ENCODE results near the gene RNF141.
A peak's percentile ranks its signal among the peaks of the same experiment; 100 is the strongest.

RNF141 gene

DNA sequence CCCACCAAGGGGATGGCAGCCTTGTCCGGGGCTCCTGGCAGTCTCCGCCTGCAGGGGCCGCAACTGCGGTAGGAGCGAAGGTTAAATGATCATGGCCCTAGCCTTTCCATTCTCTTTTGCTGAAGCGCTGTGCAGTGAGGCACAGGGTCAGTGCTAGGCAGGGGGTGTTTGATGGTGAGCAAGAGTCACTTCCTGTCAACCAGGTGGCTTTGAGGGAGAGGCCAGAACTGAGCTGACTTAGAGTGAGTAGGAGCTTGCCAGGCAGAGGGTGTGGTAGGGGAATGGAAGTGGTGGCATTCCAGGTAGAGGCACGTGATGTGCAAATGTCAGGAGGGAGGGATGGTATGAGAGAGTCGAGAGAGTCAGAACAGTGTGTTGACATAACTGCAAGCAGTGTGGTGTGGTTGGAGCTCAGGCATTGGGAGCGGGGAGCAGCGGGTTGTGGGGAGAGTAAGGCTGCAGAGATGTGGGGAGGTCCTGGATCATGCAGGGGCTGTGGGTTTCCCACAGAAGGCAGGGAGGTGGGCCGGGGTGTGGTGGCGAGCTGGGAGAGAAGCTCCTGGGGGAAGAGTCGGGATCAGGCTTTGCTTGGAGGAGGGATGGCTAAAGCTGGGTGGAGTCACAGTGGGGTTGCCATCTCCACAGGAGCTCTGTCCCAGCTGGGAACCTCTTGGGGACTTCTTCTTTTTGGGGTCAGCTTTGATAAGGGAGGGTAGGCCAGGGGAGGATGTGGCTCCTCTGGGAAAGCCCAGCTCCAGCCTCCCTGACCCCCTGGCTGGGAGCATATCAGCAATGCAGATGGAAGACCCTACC lies 52.7 kb downstream of the RNF141 start:
- H3K27ac ChIP-seq: peak overlapping the region; percentile 20 to 95 (median 82)
- H3K4me3 ChIP-seq: no peak overlapping the region

- H3K4me3 ChIP-seq: no peak overlapping the region
- peak overlapping the region in 5 of 21 experiments; percentile 35 to 95 (median 71) for H3K27ac ChIP-seq
Measured at GRCh38 chr11:10487002-10487647, 53.9 kb downstream of the RNF141 start.

DNA sequence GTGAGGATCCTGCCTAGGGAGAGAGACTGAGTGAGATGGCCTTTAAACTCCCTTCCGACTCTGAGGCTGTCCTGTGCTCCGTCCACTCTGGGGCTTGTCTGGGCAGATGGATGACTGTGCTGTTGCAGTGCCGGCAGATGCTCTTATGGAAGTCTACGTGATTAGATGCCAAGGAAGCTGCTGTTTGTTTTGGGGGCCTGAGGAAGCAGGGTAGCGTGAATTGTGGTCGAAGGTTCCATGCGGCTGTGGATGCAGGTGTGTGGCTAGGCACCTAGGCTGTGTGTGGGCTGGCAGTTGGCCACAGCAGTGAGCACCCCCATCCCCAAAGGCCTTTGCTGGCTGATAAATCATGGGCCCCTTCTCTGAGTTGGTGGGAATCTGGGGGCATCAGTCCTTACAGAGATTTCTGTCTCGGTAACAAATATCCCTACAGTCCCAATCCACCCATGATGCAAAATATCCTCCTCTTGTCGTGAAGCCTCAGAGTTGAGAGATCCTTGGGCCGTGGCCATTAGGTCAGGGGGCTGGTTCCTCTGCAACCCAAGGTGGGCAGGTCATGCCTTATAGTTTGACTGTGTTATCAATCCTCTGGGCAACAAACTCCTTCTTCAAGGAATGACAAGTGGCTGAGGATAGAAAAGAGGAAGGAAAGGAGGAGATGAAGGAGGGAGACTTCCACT lies 54.7 kb downstream of the RNF141 start:
- no peak overlapping the region for H3K27ac ChIP-seq

GRCh38 chr11:10485646-10486045 lies 55.3 kb downstream of the RNF141 start:
- Histone ChIP-seq H3K4me3 (no peak overlapping the region), H3K27ac (no peak overlapping the region)

More for the DNA sequence above, 54.7 kb downstream of the RNF141 start:
- H3K4me3 ChIP-seq: no peak overlapping the region

DNA sequence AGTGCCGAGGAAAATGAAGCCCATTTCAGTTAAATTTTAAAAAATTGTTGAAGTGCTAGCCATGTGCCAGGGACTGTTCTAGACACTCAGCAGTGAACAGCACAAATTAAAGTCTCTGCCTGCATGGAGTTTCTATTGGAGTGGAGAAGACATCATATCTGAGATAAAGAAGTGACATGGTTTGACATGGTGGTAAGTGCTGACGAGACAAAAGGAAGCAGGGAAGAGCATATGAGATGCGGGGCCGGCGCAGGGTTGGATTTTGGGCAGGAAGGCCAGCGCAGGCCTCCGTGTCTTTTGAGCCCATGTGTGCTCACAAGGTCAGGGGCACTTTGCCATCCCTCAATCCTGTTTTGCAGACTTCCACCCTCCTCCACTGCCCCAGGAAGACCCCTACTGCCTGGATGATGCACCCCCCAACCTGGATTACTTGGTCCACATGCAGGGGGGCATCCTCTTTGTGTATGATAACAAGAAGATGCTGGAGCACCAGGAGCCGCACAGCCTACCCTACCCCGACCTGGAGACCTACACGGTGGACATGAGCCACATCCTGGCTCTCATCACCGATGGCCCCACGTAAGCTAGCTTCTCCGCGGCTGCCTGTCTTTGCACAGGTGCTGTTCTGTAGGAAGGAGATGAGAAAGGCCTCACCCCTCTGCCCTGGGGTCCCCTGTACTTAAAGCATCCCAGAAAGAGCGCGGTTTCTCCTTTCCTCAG lies 56.4 kb downstream of the RNF141 start:
- H3K4me3 ChIP-seq: no peak overlapping the region
- no peak overlapping the region for H3K27ac ChIP-seq

- Histone ChIP-seq H3K27ac (no peak overlapping the region), H3K4me3 (no peak overlapping the region)
Measured at GRCh38 chr11:10483584-10483983, 57.4 kb downstream of the RNF141 start.

- H3K27ac ChIP-seq: no peak overlapping the region
- no peak overlapping the region for H3K4me3 ChIP-seq
Measured at GRCh38 chr11:10483174-10483573, 57.8 kb downstream of the RNF141 start.

DNA sequence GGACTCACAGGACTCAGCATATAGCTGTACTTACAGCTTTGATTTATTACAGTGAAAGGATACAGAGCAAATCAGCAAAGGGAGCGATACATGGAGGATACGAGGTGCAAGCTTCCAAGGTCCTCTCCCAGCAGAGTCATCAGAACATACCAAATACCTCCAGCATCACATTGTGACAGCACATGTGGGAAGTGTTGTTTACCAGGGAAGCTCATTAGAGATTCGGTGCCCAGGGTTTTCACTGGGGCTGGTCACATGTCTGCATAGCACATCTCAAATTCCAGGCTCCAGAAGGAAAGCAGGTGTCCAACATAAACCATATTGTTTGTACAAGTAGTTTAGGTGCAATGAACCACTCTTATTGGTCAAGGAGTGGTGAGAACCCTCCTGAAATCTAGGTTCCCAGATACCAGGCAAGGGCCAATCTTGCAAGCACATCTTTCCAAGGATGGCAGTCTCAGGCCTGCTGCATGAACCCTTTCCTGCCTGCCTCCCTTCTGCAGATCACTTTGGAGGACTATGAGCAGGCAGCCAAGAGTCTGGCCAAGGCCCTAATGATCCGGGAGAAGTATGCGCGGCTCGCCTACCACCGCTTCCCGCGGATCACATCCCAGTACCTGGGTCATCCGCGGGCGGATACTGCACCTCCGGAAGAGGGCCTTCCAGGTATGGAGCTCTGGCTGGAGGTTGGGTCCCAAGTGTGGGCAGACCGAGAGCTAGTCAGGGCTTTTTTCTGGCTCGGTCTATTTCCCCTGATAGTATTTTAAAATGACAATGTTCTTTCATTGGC lies 59.2 kb downstream of the RNF141 start:
- no peak overlapping the region for H3K27ac ChIP-seq
- no peak overlapping the region for H3K4me3 ChIP-seq

GRCh38 chr11:10480760-10481159 lies 60.2 kb downstream of the RNF141 start:
- H3K27ac ChIP-seq: no peak overlapping the region
- H3K4me3 ChIP-seq: no peak overlapping the region

GRCh38 chr11:10480026-10480425 lies 61.0 kb downstream of the RNF141 start:
- no peak overlapping the region for H3K27ac ChIP-seq
- no peak overlapping the region for H3K4me3 ChIP-seq

- H3K4me3 ChIP-seq: no peak overlapping the region
- H3K27ac ChIP-seq: peak overlapping the region in 1 of 21 experiments; percentile 24
Measured at GRCh38 chr11:10478574-10479550, 62.1 kb downstream of the RNF141 start.

GRCh38 chr11:10478066-10478465 lies 62.9 kb downstream of the RNF141 start:
- H3K4me3 ChIP-seq: no peak overlapping the region
- H3K27ac ChIP-seq: no peak overlapping the region

DNA sequence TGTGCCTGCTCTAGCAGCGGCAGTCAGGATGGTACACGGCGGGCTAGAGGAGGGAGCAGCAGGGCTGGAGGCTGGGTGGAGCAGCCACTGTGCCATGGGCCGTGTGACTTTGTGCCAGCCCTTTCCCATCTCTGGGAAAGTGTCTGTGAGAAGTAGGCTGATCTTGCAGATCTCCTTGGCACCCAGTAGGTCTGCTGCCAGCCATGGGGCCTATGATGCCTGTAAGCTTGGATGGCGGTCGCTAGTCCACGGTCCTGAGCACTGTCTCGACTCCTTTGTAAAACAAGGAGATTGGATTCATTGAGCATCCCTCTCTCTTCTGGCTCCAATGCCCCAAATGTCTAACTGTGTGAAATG lies 63.3 kb downstream of the RNF141 start:
- Histone ChIP-seq H3K27ac (no peak overlapping the region), H3K4me3 (no peak overlapping the region)

DNA sequence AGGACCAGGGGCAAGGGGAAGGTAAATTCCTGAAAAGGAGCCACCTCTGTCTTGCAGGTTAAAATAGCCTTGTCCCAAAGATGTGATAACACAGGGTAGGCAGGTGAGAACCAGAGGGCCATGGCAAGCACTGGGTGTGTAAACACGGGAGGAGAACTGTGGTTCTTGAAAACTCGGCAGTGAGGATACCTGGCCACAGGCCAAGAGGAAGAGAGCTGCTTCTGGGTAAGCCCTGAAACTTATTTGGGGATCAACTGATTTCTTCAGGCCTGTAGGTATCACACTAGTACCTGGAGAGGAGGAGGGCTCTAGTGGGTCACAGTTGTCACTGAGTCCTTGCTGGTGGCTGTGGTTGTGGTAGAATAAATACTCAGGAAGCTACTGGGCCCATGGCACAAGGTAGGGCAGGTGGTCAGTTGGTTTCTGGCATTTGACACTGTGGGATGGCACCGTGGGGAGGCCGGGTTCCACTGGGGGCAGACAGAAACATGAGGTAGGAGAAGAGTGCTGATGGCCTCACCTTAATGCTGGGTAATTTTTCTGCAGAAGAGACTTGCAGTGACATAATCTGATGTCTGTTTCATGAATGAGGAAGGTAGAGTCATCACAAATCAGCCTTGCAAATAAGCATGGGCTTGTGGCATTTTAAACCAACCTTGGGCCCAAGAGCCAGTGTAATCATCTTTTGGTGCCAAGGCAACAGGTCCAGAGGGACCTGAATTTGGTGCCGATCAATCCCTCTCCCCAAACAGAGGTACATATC lies 63.9 kb downstream of the RNF141 start:
- H3K27ac ChIP-seq: peak overlapping the region in 1 of 21 experiments; percentile 11
- H3K4me3 ChIP-seq: no peak overlapping the region

GRCh38 chr11:10476342-10476741 lies 64.6 kb downstream of the RNF141 start:
- Histone ChIP-seq H3K27ac (no peak overlapping the region), H3K4me3 (no peak overlapping the region)

- H3K27ac ChIP-seq: no peak overlapping the region
Measured at GRCh38 chr11:10474551-10474950, 66.4 kb downstream of the RNF141 start.

GRCh38 chr11:10473371-10473770 lies 67.6 kb downstream of the RNF141 start:
- Histone ChIP-seq H3K27ac (no peak overlapping the region), H3K4me3 (no peak overlapping the region)

More at GRCh38 chr11:10474551-10474950, 66.4 kb downstream of the RNF141 start:
- no peak overlapping the region for H3K4me3 ChIP-seq

All from skin epidermis (tissue), 12 donors.